ENCODE results near the gene PFKFB3.

DNA sequence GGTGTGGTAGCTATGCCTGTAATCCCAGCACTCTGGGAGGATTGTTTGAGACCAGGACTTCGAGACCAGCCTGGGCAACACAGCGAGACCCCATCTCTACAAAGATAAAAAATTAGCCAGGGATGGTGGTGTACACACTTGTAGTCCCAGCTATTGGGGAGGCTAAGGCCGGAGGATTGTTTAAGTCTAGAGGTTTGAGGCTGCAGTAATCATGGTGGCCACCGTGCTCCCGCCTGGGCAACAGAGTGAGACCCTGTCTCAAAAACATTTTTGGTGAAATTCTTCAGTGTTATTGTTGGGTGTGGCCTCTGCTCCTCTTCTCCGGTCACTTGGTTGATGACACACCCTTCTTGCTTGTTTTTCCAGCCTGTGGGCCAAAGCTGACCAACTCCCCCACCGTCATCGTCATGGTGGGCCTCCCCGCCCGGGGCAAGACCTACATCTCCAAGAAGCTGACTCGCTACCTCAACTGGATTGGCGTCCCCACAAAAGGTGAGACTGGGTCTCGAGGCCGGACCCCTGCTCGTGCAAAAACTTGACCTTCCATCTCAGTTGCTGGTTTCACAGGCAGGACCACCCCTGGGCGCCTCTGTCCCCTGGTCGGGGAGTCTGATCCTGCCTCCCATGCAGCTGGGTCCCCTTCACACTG, 10.6 kb downstream of the PFKFB3 start:
- no peak for TF ChIP-seq POLR2A (IDR thresholded peaks at IDR 0.05)
- TF ChIP-seq, protein P1, sequence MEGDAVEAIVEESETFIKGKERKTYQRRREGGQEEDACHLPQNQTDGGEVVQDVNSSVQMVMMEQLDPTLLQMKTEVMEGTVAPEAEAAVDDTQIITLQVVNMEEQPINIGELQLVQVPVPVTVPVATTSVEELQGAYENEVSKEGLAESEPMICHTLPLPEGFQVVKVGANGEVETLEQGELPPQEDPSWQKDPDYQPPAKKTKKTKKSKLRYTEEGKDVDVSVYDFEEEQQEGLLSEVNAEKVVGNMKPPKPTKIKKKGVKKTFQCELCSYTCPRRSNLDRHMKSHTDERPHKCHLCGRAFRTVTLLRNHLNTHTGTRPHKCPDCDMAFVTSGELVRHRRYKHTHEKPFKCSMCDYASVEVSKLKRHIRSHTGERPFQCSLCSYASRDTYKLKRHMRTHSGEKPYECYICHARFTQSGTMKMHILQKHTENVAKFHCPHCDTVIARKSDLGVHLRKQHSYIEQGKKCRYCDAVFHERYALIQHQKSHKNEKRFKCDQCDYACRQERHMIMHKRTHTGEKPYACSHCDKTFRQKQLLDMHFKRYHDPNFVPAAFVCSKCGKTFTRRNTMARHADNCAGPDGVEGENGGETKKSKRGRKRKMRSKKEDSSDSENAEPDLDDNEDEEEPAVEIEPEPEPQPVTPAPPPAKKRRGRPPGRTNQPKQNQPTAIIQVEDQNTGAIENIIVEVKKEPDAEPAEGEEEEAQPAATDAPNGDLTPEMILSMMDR (IDR thresholded peaks at IDR 0.05), result no peak
